ENCODE results near the gene LRMDA. TPM values are rescaled to one million over a fixed set of nuclear protein-coding genes. Genes with fewer than 3 reads are reported as not detected.

LRMDA gene
- total and polyA plus RNA-seq, 10 of the 15 experiments (the other 5 are each of a cell fraction or from before 2014, with no cell fraction given) = 0.07 to 0.54 (median 0.29) TPM; not detected in 4

DNA sequence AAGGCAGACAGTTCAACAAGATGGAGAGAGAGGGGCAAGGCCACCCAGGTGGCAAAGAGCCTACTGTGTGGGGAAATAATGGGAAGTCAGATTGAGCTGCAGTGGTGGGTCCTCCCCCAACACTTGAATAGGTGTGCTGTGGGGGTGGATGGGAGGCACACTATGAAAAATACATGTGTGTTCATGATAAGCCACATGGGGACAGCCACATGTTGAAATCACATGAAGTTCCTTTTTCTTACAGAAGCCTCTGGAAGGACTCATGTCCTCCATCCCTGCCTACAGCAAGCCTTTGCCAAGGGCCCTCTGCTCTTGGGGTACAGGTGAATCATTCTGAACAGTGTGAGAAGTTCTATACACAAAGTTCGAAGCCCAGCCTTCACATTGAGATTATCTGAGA, 310.9 kb downstream of the LRMDA start:
- RAD21 ChIA-PET (ENCODE audit: unreplicated experiment) = no interaction called here
- intact Hi-C loops (cut with micrococcal nuclease; ENCODE audit: unreplicated experiment) (no loop called here), in situ Hi-C loops (cut with MboI) (no loop called here)
- H2AFZ ChIP-seq (ENCODE audit: control insufficient read depth, low read depth, low read length) = no peak overlapping the region
- H3K4me1 ChIP-seq (ENCODE audit: control insufficient read depth, insufficient read depth, low read length) = no peaks in the 10 kb centered on the region
- SMC1A ChIA-PET (ENCODE audit: uncharacterized antibody, unreplicated experiment) = no interaction called here
- ATAC-seq (no peak), DNase-seq (ENCODE audit: low read depth, low spot score) (no peak), FAIRE-seq (no peak)
- POLR2A ChIA-PET = no interaction called here
- H3K4me3 ChIP-seq = no peak overlapping the region
- CTCF ChIA-PET = interaction anchor here (1.1 kb wide), 1 partner anchor 22 kb away, joined by 3 read pairs; no protein-coding TSS in a partner anchor
- no peak overlapping the region for H3K9ac ChIP-seq (ENCODE audit: control insufficient read depth, insufficient read depth, low read length)
- no TSS peak for BruUV-seq (replicated peaks)
- TF ChIP-seq, protein P1, sequence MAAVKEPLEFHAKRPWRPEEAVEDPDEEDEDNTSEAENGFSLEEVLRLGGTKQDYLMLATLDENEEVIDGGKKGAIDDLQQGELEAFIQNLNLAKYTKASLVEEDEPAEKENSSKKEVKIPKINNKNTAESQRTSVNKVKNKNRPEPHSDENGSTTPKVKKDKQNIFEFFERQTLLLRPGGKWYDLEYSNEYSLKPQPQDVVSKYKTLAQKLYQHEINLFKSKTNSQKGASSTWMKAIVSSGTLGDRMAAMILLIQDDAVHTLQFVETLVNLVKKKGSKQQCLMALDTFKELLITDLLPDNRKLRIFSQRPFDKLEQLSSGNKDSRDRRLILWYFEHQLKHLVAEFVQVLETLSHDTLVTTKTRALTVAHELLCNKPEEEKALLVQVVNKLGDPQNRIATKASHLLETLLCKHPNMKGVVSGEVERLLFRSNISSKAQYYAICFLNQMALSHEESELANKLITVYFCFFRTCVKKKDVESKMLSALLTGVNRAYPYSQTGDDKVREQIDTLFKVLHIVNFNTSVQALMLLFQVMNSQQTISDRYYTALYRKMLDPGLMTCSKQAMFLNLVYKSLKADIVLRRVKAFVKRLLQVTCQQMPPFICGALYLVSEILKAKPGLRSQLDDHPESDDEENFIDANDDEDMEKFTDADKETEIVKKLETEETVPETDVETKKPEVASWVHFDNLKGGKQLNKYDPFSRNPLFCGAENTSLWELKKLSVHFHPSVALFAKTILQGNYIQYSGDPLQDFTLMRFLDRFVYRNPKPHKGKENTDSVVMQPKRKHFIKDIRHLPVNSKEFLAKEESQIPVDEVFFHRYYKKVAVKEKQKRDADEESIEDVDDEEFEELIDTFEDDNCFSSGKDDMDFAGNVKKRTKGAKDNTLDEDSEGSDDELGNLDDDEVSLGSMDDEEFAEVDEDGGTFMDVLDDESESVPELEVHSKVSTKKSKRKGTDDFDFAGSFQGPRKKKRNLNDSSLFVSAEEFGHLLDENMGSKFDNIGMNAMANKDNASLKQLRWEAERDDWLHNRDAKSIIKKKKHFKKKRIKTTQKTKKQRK (IDR thresholded peaks at IDR 0.05; ENCODE audit: low read depth, low read length) = no peak
- TF ChIP-seq, protein P2, sequence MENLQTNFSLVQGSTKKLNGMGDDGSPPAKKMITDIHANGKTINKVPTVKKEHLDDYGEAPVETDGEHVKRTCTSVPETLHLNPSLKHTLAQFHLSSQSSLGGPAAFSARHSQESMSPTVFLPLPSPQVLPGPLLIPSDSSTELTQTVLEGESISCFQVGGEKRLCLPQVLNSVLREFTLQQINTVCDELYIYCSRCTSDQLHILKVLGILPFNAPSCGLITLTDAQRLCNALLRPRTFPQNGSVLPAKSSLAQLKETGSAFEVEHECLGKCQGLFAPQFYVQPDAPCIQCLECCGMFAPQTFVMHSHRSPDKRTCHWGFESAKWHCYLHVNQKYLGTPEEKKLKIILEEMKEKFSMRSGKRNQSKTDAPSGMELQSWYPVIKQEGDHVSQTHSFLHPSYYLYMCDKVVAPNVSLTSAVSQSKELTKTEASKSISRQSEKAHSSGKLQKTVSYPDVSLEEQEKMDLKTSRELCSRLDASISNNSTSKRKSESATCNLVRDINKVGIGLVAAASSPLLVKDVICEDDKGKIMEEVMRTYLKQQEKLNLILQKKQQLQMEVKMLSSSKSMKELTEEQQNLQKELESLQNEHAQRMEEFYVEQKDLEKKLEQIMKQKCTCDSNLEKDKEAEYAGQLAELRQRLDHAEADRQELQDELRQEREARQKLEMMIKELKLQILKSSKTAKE (IDR thresholded peaks at IDR 0.05; ENCODE audit: low read depth, poor library complexity, severe bottlenecking) = no peak
- TF ChIP-seq, protein P3, sequence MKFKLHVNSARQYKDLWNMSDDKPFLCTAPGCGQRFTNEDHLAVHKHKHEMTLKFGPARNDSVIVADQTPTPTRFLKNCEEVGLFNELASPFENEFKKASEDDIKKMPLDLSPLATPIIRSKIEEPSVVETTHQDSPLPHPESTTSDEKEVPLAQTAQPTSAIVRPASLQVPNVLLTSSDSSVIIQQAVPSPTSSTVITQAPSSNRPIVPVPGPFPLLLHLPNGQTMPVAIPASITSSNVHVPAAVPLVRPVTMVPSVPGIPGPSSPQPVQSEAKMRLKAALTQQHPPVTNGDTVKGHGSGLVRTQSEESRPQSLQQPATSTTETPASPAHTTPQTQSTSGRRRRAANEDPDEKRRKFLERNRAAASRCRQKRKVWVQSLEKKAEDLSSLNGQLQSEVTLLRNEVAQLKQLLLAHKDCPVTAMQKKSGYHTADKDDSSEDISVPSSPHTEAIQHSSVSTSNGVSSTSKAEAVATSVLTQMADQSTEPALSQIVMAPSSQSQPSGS (IDR thresholded peaks at IDR 0.05; ENCODE audit: low read length) = no peak
- no peak for TF ChIP-seq CBX5 (IDR thresholded peaks at IDR 0.05; ENCODE audit: low read depth)
- TF ChIP-seq GABPA (IDR thresholded peaks at IDR 0.05; ENCODE audit: low read depth) = no peak
- TF ChIP-seq SMAD5 (IDR thresholded peaks at IDR 0.05; ENCODE audit: low read depth) = no peak
- TF ChIP-seq BCL11A (IDR thresholded peaks at IDR 0.05; ENCODE audit: low read depth, low read length) = no peak
- no peak for TF ChIP-seq MTA2 (IDR thresholded peaks at IDR 0.05; ENCODE audit: low read depth)
- TF ChIP-seq, protein P4, sequence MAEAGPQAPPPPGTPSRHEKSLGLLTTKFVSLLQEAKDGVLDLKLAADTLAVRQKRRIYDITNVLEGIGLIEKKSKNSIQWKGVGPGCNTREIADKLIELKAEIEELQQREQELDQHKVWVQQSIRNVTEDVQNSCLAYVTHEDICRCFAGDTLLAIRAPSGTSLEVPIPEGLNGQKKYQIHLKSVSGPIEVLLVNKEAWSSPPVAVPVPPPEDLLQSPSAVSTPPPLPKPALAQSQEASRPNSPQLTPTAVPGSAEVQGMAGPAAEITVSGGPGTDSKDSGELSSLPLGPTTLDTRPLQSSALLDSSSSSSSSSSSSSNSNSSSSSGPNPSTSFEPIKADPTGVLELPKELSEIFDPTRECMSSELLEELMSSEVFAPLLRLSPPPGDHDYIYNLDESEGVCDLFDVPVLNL (IDR thresholded peaks at IDR 0.05; ENCODE audit: low read depth, low read length) = no peak
- no peak for TF ChIP-seq HDAC2 (IDR thresholded peaks at IDR 0.05)
- no peak for TF ChIP-seq ZNF622 (IDR thresholded peaks at IDR 0.05)
- TF ChIP-seq, protein P5, sequence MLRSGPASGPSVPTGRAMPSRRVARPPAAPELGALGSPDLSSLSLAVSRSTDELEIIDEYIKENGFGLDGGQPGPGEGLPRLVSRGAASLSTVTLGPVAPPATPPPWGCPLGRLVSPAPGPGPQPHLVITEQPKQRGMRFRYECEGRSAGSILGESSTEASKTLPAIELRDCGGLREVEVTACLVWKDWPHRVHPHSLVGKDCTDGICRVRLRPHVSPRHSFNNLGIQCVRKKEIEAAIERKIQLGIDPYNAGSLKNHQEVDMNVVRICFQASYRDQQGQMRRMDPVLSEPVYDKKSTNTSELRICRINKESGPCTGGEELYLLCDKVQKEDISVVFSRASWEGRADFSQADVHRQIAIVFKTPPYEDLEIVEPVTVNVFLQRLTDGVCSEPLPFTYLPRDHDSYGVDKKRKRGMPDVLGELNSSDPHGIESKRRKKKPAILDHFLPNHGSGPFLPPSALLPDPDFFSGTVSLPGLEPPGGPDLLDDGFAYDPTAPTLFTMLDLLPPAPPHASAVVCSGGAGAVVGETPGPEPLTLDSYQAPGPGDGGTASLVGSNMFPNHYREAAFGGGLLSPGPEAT (IDR thresholded peaks at IDR 0.05; ENCODE audit: low read depth) = no peak
- WGBS (ENCODE audit: insufficient coverage, insufficient replicate concordance, low lambda C conversion rate, missing lambda C conversion rate) = 0% methylated on average over 1 of the region's 1 CpG
- H3K36me3 ChIP-seq (ENCODE audit: control insufficient read depth in 2 of 2, insufficient read depth in 2 of 2, low read length in 1 of 2) = no peaks in the 10 kb centered on the region
- no peaks in the 10 kb centered on the region; the same call in 2 of the 3 replicates for H3K9me3 ChIP-seq (replicated peaks; ENCODE audit: control insufficient read depth, insufficient read depth, low read length)
- no peaks in the 10 kb centered on the region for H3K27me3 ChIP-seq (replicated peaks in 1 of 2; ENCODE audit: control insufficient read depth in 2 of 2, insufficient read depth in 2 of 2, low read length in 1 of 2)
- H3K79me2 ChIP-seq (ENCODE audit: control insufficient read depth, insufficient read depth, low read length) = no peaks in the 10 kb centered on the region
- no peak overlapping the region for H3K27ac ChIP-seq (ENCODE audit: control insufficient read depth, insufficient read depth)
- no peaks in the 10 kb centered on the region for H4K20me1 ChIP-seq (ENCODE audit: control insufficient read depth, insufficient read depth)
- H3K4me2 ChIP-seq (ENCODE audit: control insufficient read depth, insufficient read depth) = no peak overlapping the region

Measured in GM12878 (cell line).